Muscle layer of colon (tissue), 2 donors: ENCODE data around the gene MYO9B.
"Not testable (repeated sequence)": the region's sequence is repeated elsewhere in the genome, so short reads cannot be mapped to it uniquely, and the experiment has no call there.

Source experiments
- H3K27ac ChIP-seq: one replicate; pipeline ENCODE4 v1.7.0; 2013; ENCODE audit warnings: low read depth, mild to moderate bottlenecking, low read length, moderate library complexity
- H3K27me3 ChIP-seq, 2 donors: one replicate each; pipeline ENCODE4 v1.7.0; 2013; ENCODE audit warnings: low read length in 2 of 2, mild to moderate bottlenecking in 2 of 2; ENCODE audit not compliant: insufficient read depth in 2 of 2, control insufficient read depth in 1 of 2
- H3K36me3 ChIP-seq: one replicate; pipeline ENCODE4 v1.7.0; 2013; ENCODE audit warnings: mild to moderate bottlenecking, low read length; ENCODE audit not compliant: insufficient read depth
- H3K4me1 ChIP-seq: one replicate; pipeline ENCODE4 v1.7.0; 2013; ENCODE audit warnings: mild to moderate bottlenecking, low read length; ENCODE audit not compliant: insufficient read depth
- H3K4me3 ChIP-seq, 2 donors: one replicate each; pipeline ENCODE4 v1.7.0; 2013; ENCODE audit warnings: low read length in 2 of 2, low read depth in 1 of 2, mild to moderate bottlenecking in 1 of 2, moderate library complexity in 1 of 2
- H3K9ac ChIP-seq: one replicate; pipeline ENCODE4 v1.7.0; 2013; ENCODE audit warnings: low read length
- H3K9me3 ChIP-seq: one replicate; pipeline ENCODE4 v1.7.0; 2013; ENCODE audit warnings: mild to moderate bottlenecking, low read length
- donor health status: abdominal sarcoma.
- donor health status: Adenocarcinoma of cecum.

The MYO9B gene

DNA sequence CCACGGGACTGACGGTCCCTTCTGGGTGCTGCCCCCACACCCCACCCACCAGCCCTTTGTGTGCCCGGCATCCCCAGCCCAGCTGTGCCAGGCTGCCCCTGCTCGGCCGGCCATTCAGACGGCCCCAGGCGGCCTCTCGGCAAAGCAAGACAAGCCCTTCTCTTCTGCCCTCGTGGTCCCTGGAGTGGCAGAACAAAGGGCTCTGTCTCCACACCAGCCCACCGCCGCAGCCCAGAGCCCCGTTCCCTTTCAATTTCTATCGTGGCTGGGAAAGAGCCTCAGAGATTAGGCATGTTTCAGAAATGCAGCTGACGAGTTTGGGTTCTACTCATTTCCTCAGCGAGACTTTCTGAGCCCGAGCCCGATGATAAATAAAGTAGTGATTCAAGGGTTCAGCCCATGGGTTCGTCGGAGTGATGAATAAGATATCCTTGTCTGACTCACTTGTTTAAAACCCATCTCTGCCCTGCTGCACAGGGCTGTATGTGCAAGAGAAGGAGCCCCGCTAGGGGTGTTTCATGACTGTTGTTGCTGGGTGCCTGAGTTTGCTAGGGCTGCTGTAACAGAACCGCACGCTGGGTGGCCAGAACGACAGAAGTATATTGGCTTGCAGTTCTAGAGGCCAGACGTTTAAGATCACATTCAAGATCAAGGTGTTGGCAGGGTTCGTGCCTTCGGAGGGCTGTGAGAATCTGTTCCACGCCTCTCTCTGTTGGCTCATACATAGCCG, 4.3 kb downstream of the MYO9B start:
- Histone ChIP-seq H3K4me3 (peak overlapping the region in 1 of 2 donors; percentile 39), H3K27ac (peak overlapping the region; percentile 86)

DNA sequence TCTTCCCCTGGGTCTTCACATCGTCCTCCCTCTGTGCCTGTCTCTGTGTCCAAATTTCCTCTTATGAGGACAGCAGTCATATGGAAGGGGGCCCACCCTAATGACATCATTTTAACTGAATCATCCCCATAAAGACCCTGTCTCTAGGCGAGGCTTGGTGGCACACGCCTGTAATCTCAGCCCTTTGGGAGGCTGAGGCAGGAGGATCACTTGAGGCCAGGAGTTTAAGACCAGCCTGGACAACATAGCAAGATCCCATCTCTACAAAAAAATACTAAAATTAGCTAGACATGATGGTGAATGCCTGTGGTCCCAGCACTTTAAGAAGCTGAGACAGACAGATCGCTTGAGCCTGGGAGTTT, 4.8 kb downstream of the MYO9B start:
- Histone ChIP-seq H3K4me1 (peaks cover 48% of the 10 kb centered on the region), H3K36me3 (no peaks in the 10 kb centered on the region), H3K4me3 (peak overlapping the region in 1 of 2 donors; percentile 39), H3K27me3 (no peaks in the 10 kb centered on the region), H3K27ac (peak overlapping the region; percentile 86), H3K9ac (peak overlapping the region; percentile 51), H3K9me3 (no peaks in the 10 kb centered on the region)

More for the DNA sequence above, 4.3 kb downstream of the MYO9B start:
- H3K9ac ChIP-seq = peak overlapping the region; percentile 51
- peaks cover 48% of the 10 kb centered on the region for H3K4me1 ChIP-seq
- H3K9me3 ChIP-seq = no peaks in the 10 kb centered on the region
- H3K36me3 ChIP-seq = no peaks in the 10 kb centered on the region
- H3K27me3 ChIP-seq = no peaks in the 10 kb centered on the region

DNA sequence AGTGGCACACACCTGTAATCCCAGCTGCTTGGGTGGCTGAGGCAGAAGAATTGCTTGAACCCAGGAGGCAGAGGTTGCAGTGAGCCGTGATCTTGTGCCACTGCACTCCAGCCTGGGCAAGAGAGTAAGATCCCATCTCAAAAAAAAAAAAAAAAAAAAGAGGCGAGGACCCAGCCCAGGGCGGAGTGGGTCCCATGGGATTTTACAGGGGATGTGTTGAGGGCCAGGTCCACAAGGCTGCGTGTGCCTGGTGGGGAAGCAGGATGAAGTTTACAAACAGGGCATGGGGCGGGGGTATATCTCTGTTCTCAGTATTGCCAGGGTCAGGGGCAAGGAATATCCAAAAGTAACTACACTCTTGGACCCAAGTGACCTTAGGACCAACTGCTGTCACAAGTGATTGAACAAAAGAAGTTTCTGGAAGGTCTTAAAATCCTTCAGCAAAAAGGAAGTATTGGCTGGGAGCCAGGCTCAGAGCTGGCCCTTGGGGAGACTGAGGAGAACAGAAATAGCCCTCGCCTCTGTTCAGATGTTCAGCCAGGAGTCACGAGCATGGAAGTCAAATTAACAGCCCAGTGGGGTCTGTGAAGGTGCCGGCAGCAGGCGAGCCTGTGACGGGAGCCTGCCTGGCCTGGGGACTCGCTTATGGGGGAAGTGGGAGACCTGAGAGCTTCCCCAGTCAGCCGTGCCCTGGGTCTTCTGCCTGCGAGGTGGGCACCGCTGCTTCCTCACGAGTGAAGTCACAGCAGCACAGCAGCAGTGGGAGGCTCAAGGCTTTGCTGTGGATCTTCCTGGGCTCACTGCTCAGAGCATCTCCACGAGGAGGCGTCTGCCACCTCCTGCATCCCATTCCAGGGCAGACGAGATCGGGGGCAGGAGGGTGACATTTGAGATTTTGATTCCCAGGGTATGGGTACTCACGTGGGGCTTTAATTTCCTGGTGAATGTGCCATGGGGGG, 6.4 kb downstream of the MYO9B start:
- Histone ChIP-seq H3K9ac (no peak overlapping the region), H3K27ac (peak overlapping the region; percentile 27), H3K27me3 (no peaks in the 10 kb centered on the region), H3K36me3 (no peaks in the 10 kb centered on the region), H3K4me1 (peaks cover 42% of the 10 kb centered on the region), H3K9me3 (no peaks in the 10 kb centered on the region), H3K4me3 (no peak overlapping the region)

DNA sequence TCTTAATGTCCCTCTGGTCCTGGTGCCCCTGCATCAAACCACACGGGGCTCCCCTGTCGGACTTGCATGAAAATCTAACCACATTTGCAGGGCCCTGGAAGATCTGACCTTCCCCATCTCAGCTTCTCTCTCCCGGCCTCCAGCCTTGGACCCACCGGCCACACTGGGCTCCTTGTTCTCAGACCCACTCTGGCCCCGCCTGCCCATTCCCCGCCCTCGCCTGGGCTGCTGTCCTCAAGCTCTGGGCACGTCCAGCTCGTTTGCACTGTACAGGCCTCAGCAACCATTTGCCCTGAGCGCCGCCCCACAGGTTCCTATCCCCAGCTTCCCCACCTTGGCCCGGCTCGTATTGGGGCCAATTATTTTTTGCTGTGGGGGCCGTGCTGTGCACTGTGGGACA, 10.5 kb downstream of the MYO9B start:
- Histone ChIP-seq H3K27me3 (no peaks in the 10 kb centered on the region), H3K4me1 (peaks cover 41% of the 10 kb centered on the region), H3K4me3 (no peak overlapping the region), H3K36me3 (no peaks in the 10 kb centered on the region), H3K9me3 (no peaks in the 10 kb centered on the region), H3K27ac (no peak overlapping the region), H3K9ac (no peak overlapping the region)

DNA sequence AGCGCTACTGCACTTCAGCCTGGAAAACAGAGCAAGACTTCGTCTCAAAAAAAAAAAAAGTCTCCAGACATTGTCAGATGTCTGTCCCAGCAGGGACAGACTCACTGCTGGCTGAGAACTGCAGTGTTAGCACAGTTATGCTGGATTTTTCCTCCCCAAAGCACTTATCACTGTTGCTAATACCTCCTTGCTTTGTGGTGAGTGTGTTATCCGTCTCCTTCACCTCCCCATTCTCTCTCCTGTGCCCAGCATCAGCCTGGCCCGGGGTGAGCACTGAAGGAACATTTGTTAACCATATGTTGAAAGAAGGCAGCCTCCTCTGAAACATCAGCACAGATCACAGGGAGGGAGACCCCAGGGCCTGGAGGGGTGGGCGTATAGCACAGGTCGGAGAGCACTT, 11.3 kb downstream of the MYO9B start:
- H3K4me1 ChIP-seq = peaks cover 37% of the 10 kb centered on the region
- H3K27ac ChIP-seq = peak overlapping the region; percentile 41
- no peak overlapping the region for H3K9ac ChIP-seq

DNA sequence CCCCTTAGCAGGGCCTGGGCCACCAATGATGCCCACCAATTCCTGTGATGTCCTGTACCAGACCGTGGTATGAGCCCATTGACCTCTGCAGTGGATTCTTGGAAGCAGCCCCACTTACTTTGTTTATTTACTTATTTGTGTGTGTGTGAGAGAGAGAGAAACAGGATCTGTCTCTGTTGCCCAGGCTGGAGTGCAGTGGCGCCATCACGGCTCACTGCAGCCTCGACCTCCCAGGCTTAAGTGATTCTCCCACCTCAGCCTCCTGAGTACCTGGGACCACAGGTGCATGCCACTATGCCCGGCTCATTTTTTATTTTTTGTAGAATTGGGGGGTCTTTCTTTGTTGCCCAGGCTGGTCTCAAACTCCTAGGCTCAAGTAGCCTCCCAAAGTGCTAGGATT, 13.0 kb downstream of the MYO9B start:
- peaks cover 23% of the 10 kb centered on the region for H3K4me1 ChIP-seq
- peak overlapping the region; percentile 10 for H3K27ac ChIP-seq
- H3K9me3 ChIP-seq = no peaks in the 10 kb centered on the region
- H3K9ac ChIP-seq = peak overlapping the region; percentile 6
- H3K27me3 ChIP-seq = no peaks in the 10 kb centered on the region
- no peak overlapping the region for H3K4me3 ChIP-seq
- H3K36me3 ChIP-seq = no peaks in the 10 kb centered on the region

More for the DNA sequence above, 11.3 kb downstream of the MYO9B start:
- H3K9me3 ChIP-seq = no peaks in the 10 kb centered on the region
- H3K4me3 ChIP-seq = no peak overlapping the region
- no peaks in the 10 kb centered on the region for H3K27me3 ChIP-seq
- no peaks in the 10 kb centered on the region for H3K36me3 ChIP-seq

DNA sequence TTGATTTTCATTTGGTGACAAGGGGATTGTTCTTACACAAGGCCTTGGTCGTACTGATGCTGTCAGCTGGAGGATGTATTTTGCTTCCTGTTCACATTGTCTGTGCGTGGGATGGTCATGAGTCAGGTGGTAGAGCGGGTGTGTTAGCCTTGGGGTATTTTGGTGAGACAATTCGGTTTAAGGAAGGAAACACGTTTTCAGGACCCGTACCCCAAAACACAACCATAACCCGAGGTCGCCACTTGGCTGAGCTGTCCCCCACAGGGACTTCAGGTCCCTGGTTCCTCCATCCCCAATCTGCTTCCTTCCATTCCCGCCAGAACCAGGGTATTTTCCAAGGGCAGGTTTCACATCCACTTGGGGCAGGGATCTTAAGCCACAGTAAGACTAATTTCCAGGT, 15.0 kb downstream of the MYO9B start:
- peak overlapping the region; percentile 43 for H3K27ac ChIP-seq

DNA sequence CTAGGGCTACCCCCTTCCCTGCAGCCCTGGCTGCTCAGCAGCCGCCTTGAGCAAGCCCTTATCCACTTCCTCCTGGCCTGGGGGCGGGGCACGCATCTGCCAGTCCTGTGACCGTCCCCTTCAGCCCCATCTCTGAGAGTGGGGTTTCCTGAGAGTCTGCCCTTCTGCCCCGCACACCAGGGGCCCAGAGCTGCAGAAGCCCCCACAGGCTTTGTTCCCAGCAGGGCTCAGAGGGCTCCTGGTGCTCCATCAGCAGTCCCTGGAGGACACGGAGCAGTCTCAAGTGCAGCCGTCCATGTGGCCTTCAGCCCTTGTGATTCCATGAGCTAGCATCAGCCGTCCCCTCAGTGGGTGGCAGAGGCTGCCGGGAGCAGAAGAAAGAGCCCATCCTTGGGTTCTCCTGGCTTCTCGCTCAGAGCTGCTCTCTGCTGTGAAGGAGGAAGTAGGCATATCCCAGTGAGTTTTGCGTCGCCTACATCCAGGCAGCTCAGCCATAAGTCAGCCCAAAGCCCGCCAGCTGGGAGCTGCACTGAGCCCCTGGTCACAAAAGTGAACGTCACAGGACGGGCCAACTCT, 16.3 kb downstream of the MYO9B start:
- Histone ChIP-seq H3K9ac (no peak overlapping the region), H3K27ac (no peak overlapping the region), H3K4me1 (peaks cover 36% of the 10 kb centered on the region), H3K4me3 (no peak overlapping the region), H3K9me3 (no peaks in the 10 kb centered on the region), H3K27me3 (no peaks in the 10 kb centered on the region), H3K36me3 (no peaks in the 10 kb centered on the region)

More for the DNA sequence above, 15.0 kb downstream of the MYO9B start:
- H3K27me3 ChIP-seq = no peaks in the 10 kb centered on the region
- H3K4me3 ChIP-seq = no peak overlapping the region
- no peaks in the 10 kb centered on the region for H3K36me3 ChIP-seq
- H3K4me1 ChIP-seq = peaks cover 36% of the 10 kb centered on the region
- no peak overlapping the region for H3K9ac ChIP-seq
- no peaks in the 10 kb centered on the region for H3K9me3 ChIP-seq

DNA sequence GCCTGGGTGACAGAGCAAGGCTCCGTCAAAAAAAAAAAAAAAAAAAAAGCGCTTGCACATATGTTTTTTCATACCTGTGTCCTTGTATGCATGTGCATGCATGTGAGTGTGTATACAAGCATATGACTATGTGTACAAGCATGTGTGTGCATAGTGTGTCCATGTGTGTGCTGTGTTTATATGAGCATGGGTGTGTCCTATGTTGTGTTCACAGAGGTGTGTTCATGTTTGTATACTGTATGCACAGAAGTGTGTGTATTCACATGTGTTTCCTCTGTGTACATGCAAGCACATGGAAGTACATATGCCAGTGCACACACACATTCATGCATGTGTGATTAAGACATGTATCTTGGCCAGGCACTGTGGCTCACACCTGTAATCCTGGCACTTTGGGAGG, 17.1 kb downstream of the MYO9B start:
- Histone ChIP-seq H3K9ac (no peak overlapping the region), H3K27ac (no peak overlapping the region), H3K27me3 (no peaks in the 10 kb centered on the region), H3K9me3 (no peaks in the 10 kb centered on the region), H3K4me3 (no peak overlapping the region), H3K4me1 (peaks cover 40% of the 10 kb centered on the region), H3K36me3 (no peaks in the 10 kb centered on the region)

DNA sequence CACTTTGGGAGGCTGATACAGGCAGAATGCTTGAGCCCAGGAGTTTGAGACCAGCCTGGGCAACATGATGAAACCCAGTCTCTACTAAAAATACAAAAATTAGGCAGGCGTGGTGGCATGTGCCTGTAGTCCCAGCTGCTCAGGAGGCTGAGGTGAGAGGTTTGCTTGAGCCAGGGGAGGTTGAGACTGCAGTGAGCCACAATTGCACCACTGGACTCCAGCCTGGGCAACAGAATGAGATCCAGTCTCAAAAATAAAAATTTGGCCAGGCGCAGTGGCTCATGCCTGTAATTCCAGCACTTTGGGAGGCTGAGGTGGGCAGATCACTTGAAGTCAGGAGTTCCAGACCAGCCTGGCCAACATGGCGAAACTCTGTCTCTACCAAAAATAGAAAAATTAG, 19.1 kb downstream of the MYO9B start:
- H3K4me1 ChIP-seq = peaks cover 24% of the 10 kb centered on the region
- H3K4me3 ChIP-seq, H3K27ac ChIP-seq, H3K36me3 ChIP-seq, H3K9ac ChIP-seq, H3K27me3 ChIP-seq, H3K9me3 ChIP-seq: not testable (repeated sequence)

DNA sequence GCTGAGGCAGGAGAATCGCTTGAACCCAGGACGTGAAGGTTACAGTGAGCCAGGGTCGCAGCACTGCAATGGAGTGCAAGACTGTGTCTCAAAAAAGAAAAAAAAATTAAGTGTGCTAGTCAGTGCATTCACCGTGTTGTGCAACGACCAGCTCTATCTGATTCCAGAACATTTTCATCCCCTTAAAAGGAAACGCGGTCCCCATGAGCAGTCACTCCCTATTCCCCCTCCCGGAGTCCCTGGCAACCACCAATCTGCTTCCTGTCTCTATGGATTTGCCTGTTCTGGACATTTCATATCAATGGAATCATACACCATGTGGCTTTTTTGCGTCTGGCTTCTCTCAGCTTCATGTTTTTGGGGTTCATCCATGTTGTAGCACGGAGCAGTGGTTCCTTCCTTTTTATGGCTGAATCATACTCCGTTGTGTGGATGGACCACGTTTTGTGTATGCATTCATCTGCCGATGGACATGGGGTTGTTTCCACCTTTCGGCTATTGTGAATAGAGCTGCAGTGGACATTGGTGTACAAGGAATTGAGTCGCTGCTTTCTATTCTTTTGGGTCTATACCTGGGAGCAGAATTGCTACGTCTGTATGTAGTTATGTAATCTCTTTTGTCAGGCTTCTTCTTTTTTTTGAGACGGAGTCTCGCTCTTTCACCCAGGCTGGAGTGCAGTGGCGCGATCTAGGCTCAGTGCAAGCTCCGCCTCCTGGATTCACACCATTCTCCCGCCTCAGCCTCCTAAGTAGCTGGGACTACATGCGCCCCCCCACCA, 19.8 kb downstream of the MYO9B start:
- H3K27me3 ChIP-seq = no peaks in the 10 kb centered on the region
- H3K4me1 ChIP-seq = peaks cover 20% of the 10 kb centered on the region
- no peak overlapping the region for H3K4me3 ChIP-seq
- H3K36me3 ChIP-seq = no peaks in the 10 kb centered on the region
- no peaks in the 10 kb centered on the region for H3K9me3 ChIP-seq
- H3K27ac ChIP-seq = no peak overlapping the region
- H3K9ac ChIP-seq = no peak overlapping the region
